Endothelial cell of hepatic sinusoid (primary cell): Measurements from ENCODE around the gene TOMM20.
"Not testable (repeated sequence)": the region's sequence is repeated elsewhere in the genome, so short reads cannot be mapped to it uniquely, and the experiment has no call there.

ENCODE experiments used
- in situ Hi-C: cut with HindIII; loops from 2 replicates; pipeline ENCODE4 v1.10.0; 2017; ENCODE audit warnings: low sequenced_read_pairs

The TOMM20 gene

DNA sequence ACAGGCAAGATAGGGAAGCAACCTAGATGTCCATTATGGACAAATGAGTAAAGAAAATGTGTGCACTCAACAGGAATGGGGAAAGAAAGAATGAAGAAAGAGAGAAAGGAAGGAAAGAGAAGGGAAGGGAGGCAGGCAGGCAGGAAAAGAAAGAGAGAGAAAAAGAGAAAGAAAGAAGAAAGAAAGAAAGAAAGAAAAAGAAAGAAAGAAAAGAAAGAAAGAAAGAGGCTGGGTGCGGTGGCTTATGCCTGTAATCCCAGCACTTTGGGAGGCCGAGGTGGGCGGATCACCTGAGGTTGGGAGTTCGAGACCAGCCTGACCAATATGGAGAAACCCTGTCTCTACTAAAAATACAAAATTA lies 48.4 kb downstream of the TOMM20 start:
- in situ Hi-C loops, result not testable (repeated sequence)

DNA sequence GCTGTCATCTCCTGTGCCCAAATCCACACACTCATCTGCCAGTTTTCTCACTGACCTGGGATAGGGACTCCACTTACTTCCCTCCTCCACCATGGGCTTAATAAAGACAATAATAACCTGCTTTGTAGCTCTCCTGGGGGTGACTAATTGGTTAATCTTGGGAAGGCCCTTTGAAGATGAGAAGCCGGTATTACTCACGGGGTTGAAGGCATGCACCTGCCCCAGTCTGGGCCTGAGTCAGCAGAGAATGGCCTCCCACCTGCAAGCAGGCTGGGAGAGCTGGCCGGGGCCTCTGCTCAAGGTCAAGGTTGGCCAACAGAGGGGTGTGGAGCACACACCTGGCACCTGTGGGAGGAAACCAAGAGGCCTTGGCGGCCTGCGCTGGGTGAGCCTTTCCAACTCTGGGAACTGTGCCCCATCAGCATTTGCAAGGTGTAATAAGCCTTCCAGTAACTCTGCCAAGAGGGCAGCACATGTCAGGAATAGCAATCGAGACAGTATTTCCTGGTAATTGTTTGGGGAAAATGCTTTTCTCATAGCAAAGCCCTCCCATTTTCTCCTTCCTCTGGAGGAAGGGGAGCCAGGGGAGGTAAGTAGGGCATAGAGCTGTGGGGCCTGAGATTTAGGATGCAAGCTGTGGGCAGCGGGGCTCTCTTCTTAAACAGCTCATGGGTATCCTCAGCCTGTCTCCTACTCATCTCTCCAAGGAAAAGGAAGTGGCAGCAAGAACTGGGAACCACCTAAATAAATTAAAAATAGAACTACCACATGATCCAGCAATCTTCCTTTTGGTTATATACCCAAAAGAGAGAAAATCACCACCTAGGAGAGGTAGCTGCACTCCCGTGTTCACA lies 49.0 kb downstream of the TOMM20 start:
- in situ Hi-C loops, result loop anchor here (5.0 to 10.0 kb wide), 6 partner anchors 185 to 525 kb away; partner anchors contain the start of gene IRF2BP2

DNA sequence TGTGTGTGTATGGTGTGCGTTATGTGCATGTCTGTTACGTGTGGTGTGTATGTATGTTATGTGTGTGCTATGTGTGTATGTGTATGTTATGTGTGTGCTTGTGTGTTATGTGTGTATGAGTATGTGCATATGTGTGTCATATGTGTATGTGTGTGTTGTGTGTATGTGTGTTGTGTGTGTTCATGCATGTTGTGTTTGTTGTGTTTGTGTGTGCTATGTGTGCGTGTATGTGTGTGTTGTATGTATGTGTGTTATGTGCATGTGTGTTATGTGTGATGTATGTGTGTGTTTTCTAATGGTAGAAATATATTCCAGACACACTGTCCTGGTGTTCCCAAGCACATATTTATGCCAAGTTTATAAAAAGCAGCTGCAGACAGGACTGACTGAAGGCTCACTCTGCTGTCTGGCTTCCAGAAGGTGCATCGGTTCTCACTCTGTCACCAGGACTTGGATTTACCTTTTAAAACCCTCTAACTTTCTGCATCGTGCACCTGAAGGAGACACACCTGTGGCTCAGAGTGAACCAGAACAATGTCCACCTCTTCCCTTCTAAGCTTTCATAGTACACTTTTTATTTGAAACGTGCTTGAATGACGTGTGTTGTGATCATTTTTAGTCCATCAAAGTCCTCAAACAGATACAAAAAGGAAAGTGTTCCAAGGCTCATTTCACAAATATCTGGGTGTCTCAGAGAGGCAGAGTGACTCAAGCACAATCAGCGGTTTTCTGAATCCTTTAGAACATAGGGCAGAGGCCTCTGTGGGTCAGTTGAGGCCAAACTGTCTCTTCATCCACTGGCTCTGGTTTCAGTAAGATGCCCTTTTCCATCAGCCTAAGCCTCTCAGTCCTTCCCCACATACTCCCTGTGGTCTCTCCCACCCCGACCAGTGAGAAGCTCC lies 49.9 kb downstream of the TOMM20 start:
- in situ Hi-C loops, result loop anchor here (5.0 to 10.0 kb wide), 6 partner anchors 184 to 524 kb away; partner anchors contain the start of gene IRF2BP2

DNA sequence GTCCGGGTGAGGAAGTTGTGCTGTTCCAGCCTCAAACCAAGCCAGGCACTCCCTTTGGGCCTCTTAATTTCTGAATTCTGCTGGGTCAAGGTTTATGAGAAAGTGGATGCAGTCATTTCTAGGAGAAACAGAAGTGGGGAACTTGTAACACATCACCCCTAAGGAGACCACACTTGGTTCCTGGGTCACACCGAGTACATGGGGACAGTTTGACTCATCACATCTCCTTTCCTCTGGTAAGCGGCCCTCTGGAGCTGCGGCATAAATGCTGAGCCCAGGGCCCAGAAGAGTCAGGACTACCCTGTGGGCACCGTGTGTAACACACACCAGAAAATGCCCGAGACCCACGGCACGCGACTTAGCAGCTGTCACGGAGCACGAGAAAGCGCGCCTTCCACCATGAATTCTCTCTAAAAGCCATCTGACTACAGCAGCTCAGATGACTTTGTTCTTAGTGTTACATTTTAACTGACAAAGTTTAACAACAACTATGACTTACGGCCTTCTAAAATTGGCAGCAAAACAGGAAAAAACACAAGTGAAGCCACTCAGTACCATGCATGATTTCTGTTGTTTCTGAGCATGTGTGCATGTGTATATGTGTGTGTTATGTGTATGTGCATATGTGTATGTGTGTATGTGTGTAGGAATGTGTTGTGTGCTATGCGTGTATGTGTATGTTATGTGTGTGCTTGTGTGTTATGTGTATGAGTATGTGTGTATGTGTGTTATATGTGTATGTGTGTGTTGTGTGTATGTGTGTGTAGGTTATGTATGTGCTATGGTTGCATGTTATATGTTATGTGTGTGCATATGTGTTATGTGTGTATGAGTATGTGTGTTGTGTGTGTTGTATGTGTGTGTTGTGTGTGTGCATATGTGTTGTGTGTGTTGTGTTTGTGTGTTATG lies 50.8 kb downstream of the TOMM20 start:
- in situ Hi-C loops, result loop anchor here (5.0 to 10.0 kb wide), 6 partner anchors 183 to 523 kb away; partner anchors contain the start of gene IRF2BP2

DNA sequence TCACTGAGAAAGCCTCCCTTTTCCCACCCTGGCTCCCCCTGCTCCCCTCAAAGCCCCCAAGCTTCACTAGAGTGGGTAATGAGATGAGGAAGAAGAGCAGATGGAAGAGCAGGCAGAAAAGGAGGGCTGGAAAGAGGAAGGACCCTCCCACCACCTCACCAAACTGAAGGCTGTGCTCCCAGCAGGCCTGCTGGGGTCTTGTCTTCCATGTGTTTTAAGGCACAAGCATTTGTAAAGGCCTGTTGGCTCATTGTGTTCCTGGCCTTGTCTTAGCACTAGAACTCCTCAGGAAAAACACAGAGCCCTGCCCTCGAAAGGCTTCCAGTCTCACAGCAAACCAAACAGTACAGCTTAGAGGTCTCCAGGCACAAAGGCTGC lies 51.5 kb downstream of the TOMM20 start:
- in situ Hi-C loops, result loop anchor here (5.0 to 10.0 kb wide), 6 partner anchors 182 to 522 kb away; partner anchors contain the start of gene IRF2BP2

DNA sequence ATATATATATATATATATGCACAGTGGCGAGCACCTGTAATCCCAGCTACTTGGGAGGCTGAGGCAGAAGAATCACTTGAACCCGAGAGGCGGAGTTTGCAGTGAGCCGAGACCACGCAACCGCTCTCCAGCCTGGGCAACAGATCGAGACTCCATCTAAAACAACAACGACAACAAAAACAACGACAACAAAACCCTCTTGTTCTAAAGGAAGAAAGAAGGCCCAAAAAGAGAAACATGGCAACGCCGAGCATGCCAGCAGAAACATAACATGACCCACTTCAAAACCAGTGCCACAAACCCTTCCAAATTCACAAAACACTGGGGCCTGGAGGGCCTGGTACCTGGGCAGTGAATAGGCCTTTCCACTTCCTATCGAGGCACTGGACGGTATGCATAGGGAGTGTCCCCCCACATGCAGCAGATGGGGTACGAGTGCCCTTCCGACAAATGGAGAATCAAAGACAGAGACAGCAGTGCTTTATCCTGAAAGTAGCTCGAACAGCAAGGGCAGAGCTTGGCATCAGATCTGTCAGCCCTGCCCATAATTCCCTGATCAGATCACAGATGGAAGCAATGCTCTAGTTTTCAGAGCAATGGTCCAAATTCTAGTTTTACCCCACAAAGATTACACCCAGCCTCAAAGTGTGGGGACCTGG lies 52.0 kb downstream of the TOMM20 start:
- in situ Hi-C loops, result loop anchor here (5.0 to 10.0 kb wide), 6 partner anchors 182 to 522 kb away; partner anchors contain the start of gene IRF2BP2

DNA sequence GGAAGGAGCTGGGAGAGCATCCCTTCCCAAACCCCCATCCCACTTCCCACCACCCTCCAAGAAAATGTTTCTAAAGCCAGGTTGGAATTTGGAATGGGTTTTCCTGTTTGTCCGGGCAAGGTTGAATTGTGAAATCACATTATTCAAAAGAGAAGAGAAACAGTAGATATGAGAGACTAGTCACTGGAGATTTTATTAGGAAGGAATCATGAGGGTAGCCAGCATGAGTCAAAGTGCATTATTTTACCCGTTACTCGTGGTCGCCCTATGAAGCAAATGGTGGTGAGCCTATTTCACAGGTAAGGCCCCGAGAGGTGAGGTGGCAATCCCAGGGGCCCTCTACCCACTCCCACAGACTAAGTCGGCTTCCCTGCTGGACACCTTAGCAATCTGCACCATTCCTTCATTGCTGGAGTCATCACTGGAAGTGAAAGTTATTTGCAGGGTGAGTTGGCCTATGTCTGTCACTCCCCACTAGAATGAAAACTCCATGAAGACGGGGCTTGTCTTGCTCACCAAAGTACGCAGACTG lies 52.8 kb downstream of the TOMM20 start:
- in situ Hi-C loops, result loop anchor here (5.0 to 10.0 kb wide), 6 partner anchors 181 to 521 kb away; partner anchors contain the start of gene IRF2BP2

DNA sequence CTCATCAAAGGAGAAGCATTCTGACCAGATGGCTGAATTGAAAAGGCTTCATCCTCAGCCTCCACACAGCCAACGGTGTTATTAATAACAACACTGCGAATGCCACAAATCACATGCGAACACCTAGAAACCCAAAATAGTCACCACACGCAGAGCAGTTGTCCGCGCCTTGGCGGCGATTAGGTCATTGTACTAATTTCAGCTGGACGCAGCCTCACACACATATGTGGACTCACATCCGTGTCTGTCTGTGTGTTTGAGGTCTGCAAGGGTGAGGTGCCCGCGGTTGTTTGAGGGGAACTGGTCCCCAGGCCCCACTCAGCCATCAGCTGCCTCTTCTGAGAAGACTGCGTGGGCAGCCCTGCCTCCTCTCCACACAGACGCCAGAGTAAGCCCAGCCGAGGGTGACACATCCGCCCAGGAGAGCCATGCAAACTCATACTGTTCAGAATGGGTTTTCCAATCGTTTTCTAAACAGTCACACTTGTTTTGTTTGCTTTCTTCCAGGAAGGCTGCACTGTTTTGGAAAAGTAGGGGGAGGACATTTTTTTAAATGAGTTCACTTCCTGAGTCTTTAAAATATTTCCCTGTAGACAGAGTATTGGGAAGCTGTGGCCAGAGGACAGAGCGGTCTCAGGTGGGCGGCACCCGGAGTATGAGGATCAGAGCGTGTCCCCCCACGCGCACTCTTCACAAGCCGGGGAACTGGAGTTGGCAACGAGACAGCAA lies 53.4 kb downstream of the TOMM20 start:
- in situ Hi-C loops, result loop anchor here (5.0 to 10.0 kb wide), 6 partner anchors 180 to 520 kb away; partner anchors contain the start of gene IRF2BP2

DNA sequence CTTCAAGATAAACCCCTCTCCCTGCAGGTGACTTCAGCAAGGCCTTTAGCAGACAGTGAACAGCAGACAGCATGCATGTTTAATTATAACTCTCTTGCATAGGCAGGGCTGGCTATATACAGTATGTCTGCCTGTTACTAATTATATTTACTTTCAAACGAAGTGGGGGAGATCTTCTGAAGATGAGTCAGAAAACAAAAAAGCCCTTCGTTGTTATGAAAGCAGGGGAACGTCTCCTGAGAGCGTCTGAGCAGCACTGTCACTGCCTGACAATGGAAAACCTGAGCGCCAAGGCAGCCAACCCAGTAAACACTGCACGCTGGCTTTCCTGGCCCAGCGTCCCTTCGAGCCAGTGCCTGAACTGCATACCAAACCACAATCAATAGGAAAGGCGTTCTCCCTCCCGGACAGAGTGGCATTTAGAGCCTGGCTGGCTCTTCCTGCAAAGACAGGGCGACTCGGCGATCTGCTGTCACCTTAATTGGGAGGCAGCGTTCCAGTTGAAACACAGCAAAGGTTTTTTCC lies 54.1 kb downstream of the TOMM20 start:
- in situ Hi-C loops, result loop anchor here (5.0 to 10.0 kb wide), 8 partner anchors 97 to 567 kb away; partner anchors contain the start of gene IRF2BP2

DNA sequence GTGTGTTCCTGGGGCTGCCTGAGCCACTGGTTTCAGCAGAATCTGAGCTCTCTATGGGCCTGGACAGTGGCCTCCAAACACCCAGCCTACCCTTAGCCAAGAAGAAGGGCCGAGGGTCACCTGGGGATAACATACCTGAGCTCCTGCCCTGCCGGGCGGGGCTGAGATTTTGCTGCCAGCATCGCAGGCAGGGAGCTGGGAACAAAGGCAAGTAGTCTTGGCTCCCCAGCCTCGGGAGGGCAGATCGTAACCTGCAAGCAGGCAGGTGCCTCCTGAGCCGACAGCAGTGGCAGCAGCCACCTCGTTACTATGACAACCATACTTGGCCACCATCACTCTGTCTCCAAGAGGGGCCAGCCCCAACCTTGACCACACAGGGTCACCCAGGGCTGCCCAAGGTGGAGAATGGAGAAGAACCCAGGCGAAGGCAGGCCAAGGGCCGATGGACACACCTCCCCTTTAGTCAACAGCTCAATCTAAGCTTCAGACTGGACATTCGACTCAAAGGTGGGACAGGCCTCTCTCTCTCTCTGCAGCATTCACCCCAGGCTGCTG lies 54.6 kb downstream of the TOMM20 start:
- in situ Hi-C loops, result loop anchor here (5.0 to 10.0 kb wide), 6 partner anchors 97 to 567 kb away; partner anchors contain the start of gene IRF2BP2

DNA sequence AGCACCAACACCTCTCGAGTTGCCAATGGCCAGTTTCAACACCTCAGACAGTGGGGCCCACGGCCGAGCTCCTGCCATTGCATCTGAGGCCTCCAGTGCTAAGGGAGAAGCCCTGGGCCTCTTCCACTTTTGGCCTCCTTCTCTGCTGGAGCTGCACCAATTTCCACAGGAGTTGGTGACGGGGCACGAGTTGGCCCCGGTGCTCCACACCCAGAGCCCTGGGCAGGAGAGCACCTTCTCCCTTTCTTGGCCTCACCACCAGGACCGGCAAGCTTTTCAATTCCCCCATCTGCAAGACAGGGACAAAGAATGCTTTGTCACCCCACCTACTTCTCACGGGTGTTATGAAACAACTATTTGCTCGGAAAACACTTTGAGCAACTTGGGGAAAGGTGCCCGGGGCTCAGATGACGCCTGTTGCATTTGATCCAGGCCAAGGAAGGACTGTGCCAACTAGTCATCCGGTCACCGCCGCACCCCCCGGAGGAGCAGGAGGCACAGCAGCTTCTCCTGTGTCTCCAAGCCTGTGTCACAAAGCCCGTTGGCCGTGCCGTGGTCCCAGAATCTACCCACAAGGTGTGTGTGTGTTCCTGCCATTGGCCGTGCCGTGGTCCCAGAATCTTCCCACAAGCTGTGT lies 55.2 kb downstream of the TOMM20 start:
- in situ Hi-C loops, result loop anchor here (5.0 to 10.0 kb wide), 6 partner anchors 96 to 566 kb away; partner anchors contain the start of gene IRF2BP2

DNA sequence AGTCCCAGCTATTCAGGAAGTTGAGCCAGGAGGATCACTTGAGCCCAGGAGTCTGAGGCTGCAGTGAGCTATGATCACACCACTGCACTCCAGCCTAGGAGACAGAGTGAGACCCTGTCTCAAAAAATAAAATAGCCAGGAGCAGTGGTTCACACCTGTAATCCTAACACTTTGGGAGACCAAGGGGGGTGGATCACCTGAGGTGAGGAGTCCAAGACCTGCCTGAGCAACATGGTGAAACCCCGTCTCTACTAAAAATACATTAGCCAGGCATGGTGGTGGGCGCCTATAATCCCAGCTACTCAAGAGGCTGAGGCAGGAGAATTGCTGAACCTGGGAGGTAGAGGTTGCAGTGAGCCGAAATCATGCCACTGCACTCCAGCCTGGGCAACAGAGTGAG lies 56.1 kb downstream of the TOMM20 start:
- in situ Hi-C loops, result loop anchor here (5.0 to 10.0 kb wide), 6 partner anchors 95 to 565 kb away; partner anchors contain the start of gene IRF2BP2

DNA sequence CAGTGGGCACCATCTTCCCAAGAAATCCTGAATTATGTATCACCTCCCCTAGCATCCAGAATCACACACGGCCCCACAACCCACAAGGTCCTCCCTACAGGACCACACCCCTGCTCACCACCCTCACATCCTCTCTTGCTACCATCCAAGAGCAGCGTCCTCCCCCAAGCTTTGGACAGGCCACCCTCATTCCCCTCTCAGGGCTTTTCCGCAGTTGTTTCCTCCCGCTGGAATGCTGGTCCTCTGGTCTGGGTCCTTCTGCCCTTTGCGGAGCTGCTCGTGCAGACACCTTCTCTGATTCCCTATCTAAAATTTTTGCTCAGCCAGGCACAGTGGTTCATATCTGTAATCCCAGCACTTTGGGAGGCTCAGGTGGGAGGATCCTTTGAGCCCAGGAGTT lies 56.5 kb downstream of the TOMM20 start:
- in situ Hi-C loops, result loop anchor here (5.0 to 10.0 kb wide), 6 partner anchors 95 to 565 kb away; partner anchors contain the start of gene IRF2BP2

DNA sequence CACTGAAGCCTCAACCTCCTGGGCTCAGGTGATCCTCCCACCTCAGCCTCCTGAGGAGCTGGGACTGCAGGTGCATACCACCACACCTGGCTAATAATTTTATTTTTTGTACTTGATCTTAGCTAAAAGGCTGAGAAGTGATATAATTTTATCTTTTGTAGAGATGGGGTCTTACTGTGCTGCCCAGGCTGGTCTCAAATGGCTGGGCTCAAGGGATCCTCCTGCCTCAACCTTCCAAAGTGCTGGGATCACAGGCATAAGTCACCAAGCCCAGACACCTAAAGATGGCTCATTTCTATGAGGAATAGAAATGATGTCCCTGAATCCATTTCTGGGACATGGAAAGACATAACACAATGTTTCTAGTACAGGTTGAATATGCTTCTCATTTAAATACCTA lies 57.8 kb downstream of the TOMM20 start:
- in situ Hi-C loops, result loop anchor here (5.0 to 10.0 kb wide), 6 partner anchors 94 to 564 kb away; partner anchors contain the start of gene IRF2BP2

DNA sequence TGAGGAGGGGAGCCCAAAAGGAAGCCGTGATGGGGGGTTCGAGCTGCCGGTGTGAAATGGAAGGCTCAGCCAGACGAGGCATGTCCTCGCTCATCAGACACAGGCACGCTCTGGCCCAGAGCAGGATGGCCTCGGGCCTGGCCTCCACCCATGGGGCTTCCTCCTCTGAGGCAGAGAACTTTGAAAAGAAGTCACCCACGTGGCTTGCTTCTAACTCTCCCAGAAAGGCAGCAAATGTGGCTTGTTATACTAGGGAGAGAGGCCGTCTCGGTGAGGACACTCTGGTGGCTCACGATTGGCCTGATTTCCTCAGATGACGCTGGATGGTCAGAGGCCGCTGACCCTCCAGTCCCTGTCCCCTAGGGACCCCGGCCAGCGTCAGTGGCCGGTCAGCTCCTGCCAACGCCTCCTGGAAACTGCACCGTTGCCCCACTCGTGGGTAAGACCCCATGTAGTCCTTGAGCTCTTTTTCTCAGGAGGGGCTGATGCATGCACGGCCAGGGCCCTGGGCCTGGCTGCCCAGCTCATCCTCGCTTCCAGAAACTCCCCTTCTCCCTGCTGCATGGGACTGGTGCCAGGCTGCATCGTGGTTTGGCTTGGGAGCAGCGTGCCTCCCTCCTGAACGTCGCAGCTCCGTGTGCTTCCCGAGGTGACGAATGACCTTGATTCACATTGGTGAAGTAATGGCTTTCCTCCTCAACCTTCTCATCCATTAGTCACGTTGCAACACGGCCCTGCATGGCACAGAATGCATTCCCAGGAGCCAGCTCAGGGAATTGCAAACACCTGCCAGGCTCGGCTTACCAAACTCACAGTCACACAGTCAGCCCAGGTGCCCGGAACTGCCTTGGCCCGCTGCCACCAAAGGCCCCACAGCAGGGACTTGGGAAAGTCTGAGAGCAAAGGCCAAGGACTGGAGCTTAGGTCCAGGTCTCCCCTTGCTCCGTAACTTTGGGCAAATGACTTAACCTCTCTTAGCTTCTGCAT lies 58.8 kb downstream of the TOMM20 start:
- in situ Hi-C loops, result loop anchor here (5.0 to 10.0 kb wide), 6 partner anchors 93 to 563 kb away; partner anchors contain the start of gene IRF2BP2

DNA sequence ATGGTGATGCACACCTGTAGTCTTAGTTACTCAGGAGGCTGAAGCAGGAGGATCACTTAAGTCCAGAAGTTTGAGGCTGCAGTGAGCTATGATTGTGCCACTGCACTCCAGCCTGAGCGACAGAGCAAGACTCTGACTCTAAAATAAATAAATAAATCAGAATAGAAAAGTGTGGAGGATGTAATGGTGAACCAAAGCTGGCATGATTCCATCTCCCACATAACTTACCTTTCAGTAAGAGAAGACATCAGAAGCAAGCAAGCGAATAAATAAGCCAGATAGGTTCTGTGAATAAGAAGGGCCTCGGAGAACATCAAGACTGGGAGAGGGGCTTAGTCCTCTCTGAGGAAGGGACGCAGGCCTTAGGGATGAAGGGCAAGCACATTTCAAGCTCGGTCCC lies 59.5 kb downstream of the TOMM20 start:
- in situ Hi-C loops, result no loop called here
